ENCODE measurements around the gene SPTB.

DNA sequence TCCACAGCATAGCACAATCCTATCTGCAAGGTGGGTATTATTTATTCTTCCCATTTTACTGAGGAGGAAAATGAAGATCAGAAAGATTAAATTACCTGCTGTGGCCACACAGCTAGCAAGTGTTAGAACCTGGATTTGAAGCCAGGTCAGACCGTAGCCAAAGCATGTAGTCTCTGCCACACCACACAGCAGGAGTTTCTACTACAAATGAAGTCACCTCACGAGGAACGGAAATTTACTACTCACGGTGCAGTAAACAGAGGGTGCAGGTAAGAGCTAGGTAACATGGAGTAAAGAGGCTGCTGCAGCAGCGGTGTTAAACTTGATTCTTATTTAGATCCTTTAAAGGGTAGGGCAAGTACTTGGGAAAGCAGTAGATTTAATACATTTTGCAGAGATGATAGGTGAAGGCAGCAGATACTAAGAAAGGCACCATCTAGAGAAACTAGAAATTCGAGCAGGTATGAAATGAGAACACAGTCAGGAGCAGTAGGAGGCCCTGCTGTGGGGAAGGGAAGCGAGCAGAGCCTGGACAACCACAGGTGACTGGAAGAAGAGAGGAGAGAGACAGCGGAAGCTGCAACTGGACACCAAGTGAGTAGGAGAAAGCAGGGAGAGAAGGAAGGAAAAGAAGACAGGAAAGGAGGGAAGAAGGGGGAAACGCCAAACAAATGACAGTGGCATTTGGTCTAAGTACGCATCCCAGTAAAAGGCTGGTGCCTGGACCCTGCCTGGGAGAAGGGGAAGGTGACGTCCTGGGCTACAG lies 21.5 kb downstream of the SPTB start:
- TF ChIP-seq, protein P1, sequence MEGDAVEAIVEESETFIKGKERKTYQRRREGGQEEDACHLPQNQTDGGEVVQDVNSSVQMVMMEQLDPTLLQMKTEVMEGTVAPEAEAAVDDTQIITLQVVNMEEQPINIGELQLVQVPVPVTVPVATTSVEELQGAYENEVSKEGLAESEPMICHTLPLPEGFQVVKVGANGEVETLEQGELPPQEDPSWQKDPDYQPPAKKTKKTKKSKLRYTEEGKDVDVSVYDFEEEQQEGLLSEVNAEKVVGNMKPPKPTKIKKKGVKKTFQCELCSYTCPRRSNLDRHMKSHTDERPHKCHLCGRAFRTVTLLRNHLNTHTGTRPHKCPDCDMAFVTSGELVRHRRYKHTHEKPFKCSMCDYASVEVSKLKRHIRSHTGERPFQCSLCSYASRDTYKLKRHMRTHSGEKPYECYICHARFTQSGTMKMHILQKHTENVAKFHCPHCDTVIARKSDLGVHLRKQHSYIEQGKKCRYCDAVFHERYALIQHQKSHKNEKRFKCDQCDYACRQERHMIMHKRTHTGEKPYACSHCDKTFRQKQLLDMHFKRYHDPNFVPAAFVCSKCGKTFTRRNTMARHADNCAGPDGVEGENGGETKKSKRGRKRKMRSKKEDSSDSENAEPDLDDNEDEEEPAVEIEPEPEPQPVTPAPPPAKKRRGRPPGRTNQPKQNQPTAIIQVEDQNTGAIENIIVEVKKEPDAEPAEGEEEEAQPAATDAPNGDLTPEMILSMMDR (tag by site-specific recombination; IDR thresholded peaks at IDR 0.05): no peak
- TF ChIP-seq SETDB1 (IDR thresholded peaks at IDR 0.05; ENCODE audit: insufficient read length, low read length): no peak
- TF ChIP-seq, protein P2, sequence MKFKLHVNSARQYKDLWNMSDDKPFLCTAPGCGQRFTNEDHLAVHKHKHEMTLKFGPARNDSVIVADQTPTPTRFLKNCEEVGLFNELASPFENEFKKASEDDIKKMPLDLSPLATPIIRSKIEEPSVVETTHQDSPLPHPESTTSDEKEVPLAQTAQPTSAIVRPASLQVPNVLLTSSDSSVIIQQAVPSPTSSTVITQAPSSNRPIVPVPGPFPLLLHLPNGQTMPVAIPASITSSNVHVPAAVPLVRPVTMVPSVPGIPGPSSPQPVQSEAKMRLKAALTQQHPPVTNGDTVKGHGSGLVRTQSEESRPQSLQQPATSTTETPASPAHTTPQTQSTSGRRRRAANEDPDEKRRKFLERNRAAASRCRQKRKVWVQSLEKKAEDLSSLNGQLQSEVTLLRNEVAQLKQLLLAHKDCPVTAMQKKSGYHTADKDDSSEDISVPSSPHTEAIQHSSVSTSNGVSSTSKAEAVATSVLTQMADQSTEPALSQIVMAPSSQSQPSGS (tag by site-specific recombination; IDR thresholded peaks at IDR 0.05; ENCODE audit: low read depth): no peak
- no peak for TF ChIP-seq FEZF1 (tag by site-specific recombination; IDR thresholded peaks at IDR 0.05)
- TF ChIP-seq, protein P3, sequence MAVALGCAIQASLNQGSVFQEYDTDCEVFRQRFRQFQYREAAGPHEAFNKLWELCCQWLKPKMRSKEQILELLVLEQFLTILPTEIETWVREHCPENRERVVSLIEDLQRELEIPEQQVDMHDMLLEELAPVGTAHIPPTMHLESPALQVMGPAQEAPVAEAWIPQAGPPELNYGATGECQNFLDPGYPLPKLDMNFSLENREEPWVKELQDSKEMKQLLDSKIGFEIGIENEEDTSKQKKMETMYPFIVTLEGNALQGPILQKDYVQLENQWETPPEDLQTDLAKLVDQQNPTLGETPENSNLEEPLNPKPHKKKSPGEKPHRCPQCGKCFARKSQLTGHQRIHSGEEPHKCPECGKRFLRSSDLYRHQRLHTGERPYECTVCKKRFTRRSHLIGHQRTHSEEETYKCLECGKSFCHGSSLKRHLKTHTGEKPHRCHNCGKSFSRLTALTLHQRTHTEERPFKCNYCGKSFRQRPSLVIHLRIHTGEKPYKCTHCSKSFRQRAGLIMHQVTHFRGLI (tag by site-specific recombination; IDR thresholded peaks at IDR 0.05): no peak
- TF ChIP-seq, protein P4, sequence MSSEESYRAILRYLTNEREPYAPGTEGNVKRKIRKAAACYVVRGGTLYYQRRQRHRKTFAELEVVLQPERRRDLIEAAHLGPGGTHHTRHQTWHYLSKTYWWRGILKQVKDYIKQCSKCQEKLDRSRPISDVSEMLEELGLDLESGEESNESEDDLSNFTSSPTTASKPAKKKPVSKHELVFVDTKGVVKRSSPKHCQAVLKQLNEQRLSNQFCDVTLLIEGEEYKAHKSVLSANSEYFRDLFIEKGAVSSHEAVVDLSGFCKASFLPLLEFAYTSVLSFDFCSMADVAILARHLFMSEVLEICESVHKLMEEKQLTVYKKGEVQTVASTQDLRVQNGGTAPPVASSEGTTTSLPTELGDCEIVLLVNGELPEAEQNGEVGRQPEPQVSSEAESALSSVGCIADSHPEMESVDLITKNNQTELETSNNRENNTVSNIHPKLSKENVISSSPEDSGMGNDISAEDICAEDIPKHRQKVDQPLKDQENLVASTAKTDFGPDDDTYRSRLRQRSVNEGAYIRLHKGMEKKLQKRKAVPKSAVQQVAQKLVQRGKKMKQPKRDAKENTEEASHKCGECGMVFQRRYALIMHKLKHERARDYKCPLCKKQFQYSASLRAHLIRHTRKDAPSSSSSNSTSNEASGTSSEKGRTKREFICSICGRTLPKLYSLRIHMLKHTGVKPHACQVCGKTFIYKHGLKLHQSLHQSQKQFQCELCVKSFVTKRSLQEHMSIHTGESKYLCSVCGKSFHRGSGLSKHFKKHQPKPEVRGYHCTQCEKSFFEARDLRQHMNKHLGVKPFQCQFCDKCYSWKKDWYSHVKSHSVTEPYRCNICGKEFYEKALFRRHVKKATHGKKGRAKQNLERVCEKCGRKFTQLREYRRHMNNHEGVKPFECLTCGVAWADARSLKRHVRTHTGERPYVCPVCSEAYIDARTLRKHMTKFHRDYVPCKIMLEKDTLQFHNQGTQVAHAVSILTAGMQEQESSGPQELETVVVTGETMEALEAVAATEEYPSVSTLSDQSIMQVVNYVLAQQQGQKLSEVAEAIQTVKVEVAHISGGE (tag by site-specific recombination; conservative IDR thresholded peaks at IDR 0.05; ENCODE audit: low read depth): no peak
- TF ChIP-seq ZNF350 (tag by site-specific recombination; IDR thresholded peaks at IDR 0.05): no peak
- TF ChIP-seq ZEB2 (tag by site-specific recombination; IDR thresholded peaks at IDR 0.05): no peak
- no peak for TF ChIP-seq YY1 (tag by site-specific recombination; IDR thresholded peaks at IDR 0.05)
- TF ChIP-seq, protein P5, sequence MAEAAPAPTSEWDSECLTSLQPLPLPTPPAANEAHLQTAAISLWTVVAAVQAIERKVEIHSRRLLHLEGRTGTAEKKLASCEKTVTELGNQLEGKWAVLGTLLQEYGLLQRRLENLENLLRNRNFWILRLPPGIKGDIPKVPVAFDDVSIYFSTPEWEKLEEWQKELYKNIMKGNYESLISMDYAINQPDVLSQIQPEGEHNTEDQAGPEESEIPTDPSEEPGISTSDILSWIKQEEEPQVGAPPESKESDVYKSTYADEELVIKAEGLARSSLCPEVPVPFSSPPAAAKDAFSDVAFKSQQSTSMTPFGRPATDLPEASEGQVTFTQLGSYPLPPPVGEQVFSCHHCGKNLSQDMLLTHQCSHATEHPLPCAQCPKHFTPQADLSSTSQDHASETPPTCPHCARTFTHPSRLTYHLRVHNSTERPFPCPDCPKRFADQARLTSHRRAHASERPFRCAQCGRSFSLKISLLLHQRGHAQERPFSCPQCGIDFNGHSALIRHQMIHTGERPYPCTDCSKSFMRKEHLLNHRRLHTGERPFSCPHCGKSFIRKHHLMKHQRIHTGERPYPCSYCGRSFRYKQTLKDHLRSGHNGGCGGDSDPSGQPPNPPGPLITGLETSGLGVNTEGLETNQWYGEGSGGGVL (tag by site-specific recombination; IDR thresholded peaks at IDR 0.05): no peak
- no peak for TF ChIP-seq ZNF274 (IDR thresholded peaks at IDR 0.05; ENCODE audit: low read length)
- no peak for TF ChIP-seq ZNF274 (tag by site-specific recombination; IDR thresholded peaks at IDR 0.05; ENCODE audit: borderline replicate concordance)
- no peak for TF ChIP-seq ZNF654 (tag by site-specific recombination; IDR thresholded peaks at IDR 0.05; ENCODE audit: low read depth)

Measured in HEK293 (cell line).